Measurements from ENCODE around the gene AGGF1.
"Not testable (repeated sequence)": the region's sequence is repeated elsewhere in the genome, so short reads cannot be mapped to it uniquely, and the experiment has no call there.

Gene AGGF1

DNA sequence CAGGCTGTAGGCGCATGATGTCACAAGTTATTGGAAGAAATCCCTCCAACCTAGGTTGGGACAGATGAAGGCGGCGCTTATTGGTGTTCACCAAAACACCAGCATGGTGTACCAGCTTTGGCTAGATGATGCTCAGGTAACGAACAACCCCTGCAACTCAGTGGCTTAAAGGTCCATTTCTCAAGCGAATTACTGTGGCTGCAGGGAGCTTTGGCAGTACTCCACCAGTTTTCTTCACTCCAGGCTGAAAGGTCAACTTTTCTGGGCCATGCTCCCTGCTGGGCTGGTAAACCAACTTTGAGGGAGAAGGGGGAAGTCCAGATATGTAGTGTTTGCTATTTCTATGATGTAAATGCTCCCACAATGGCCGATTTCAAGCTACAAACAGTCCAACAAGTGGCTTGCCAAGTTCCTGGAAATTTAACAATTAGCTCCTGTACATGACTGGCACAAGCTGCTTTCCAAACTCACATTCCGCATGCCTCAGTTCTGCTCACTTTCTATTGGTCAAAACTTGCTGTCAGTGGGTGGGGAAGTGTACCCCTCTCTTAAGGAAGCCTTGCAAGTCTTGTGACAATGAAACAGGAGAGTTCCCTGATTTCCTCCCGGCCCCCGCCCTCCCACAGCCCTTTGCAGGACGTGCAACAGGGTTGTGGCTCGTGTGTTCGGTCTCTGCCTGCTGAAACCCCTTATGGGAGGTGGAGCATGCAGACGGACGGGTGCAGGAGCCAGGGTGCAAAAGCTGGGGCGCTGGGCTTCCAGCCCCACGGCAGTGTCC, 57.5 kb downstream of the AGGF1 start:
- DNase-seq, result no peak

DNA sequence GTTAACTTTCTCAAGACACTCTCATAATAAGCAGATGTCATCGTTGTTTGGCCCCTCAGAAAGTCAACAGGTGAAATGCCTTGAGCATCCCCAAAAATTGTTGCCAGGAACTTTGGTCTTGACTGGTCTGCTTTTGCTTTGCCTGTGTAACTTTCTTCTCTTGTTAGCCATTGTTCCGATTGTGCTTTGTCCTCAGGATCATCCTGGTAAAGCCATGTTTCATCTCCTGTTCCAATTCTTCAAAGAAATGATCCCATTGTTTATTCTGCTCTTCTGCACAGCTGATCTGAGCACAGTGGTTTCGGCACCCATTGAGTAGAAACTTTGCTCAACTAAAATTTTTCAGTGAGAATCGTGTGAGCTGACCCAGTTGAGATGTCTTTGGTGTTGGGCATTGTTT, 65.0 kb downstream of the AGGF1 start:
- no peak for DNase-seq

DNA sequence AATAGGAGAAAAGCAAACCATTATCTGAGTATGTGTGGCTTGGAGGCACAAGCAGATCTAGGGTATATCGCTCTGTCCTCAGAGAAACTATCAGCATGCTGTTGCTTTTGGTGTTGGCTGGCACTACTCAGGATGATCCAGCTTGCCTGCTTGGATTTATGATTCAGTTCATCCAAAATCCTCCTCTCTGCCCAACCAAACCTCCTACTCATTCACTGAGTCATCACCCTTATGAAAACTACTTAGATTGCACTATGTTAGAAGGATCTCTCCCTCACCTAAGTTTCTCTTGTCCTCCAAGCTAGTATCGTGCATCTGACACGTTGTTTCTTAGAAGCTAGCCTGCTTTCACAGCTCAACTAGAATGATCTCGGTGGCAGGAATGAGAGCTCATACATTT, 71.1 kb downstream of the AGGF1 start:
- no peak for DNase-seq

- DNase-seq, result no peak
These were observed 72.3 kb downstream of the AGGF1 start for GRCh38 chr5:77102549-77102948.

DNA sequence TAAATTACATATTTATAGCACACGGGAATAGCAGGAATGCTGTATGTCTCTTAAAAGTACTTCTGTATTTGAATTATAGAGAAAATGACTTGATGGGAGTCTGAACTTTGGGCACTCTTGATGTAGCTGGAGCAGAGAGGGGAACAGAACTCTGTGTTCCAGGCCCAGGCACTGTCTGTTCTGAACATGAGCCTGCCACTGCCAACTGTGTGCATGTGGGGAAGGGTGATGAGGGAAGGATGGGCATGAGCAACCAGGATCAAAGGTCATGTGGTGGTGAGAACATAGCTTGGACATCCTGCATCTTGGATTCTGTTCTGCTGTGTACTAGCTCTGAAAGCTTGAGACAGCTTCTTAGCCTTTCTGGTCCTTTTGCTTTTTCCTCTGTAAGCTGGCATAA, 73.3 kb downstream of the AGGF1 start:
- no peak for DNase-seq

DNA sequence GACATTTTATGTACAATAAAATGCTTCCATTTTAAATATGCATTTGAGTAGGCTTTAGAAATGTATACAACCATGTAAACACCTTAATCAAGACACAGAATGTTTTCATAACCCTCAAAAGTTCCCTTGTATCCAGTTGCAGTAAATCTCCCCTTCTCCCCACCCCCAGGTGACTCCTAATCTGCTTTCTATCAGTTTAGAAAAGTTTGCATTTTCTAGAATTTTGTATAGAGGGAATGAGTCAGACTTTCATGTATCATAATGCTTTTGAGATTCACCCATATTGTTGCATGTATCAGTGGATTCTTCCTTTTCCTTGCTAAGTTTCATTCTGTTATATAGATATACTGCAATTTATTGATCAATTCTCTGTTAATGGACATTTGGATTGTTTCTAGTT, 74.6 kb downstream of the AGGF1 start:
- DNase-seq, result no peak

DNA sequence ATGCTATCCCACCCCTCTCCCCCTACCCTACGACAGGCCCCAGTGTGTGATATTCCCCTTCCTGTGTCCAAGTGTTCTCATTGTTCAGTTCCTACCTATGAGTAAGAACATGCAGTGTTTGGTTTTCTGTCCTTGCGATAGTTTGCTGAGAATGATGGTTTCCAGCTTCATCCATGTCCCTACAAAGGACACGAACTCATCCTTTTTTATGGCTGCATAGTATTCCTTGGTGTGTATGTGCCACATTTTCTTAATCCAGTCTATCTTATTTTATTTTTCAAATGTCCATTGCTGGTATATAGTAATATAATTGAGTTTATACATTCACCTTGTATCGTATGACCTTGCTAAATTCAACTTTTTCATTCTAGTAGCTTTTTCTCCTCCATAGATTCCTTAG, 76.8 kb downstream of the AGGF1 start:
- DNase-seq, result not testable (repeated sequence)

All from activated CD8-positive, alpha-beta memory T cell treated with anti-CD3 and anti-CD28 coated beads, Interleukin-2, amount 50 U/mL, for 48 hours (primary cell).